ENCODE measurements around the gene AQP2. TPM values are rescaled to one million over a fixed set of nuclear protein-coding genes. Genes with fewer than 3 reads are reported as not detected.

AQP2 gene
- total RNA-seq, 1 donor from 2014 or later: not detected

DNA sequence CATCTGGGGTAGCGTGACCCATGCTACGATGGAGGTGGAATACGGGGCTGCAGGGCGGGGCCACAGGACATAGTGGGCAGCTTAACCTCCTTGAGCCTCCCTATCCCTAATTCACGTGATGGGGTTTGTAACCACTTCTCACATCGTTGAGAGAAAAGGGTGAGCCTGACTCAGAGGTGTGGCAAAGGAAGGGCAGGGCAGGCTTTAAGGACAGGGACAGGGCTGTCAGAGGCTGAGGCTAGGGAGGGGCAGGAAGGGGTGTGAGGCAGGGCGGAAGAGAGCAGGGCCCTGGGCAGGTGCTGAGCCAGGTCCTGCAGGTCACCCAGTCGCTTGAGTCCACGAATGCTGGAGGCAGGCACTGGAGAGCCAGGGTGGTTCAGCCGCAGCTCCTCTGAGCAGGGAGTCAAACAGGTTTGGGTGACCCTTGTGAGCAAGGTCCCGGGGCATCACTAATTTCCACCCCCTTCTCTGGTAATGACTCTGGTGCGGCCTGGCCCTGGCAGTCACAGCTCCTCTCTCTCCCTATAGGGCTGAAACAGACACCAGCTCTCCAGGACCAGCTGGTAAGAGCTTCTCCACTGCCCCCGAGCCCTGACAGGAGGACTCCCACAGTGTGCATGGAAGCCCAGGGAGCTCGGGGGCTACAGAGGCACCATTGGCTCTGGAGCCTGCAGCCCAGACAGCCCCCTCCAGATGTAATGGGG is 7.5 kb upstream of the AQP2 start:
- Histone ChIP-seq H3K36me3 (no peaks in the 10 kb centered on the region), H3K4me1 (peaks cover 12% of the 10 kb centered on the region), H3K9me3 (replicated peaks) (no peaks in the 10 kb centered on the region), H3K27ac (replicated peaks) (no peak overlapping the region), H3K27me3 (ENCODE audit: low read depth) (no peaks in the 10 kb centered on the region), H3K4me3 (no peak overlapping the region)
- TF ChIP-seq, protein P1, sequence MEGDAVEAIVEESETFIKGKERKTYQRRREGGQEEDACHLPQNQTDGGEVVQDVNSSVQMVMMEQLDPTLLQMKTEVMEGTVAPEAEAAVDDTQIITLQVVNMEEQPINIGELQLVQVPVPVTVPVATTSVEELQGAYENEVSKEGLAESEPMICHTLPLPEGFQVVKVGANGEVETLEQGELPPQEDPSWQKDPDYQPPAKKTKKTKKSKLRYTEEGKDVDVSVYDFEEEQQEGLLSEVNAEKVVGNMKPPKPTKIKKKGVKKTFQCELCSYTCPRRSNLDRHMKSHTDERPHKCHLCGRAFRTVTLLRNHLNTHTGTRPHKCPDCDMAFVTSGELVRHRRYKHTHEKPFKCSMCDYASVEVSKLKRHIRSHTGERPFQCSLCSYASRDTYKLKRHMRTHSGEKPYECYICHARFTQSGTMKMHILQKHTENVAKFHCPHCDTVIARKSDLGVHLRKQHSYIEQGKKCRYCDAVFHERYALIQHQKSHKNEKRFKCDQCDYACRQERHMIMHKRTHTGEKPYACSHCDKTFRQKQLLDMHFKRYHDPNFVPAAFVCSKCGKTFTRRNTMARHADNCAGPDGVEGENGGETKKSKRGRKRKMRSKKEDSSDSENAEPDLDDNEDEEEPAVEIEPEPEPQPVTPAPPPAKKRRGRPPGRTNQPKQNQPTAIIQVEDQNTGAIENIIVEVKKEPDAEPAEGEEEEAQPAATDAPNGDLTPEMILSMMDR (IDR thresholded peaks at IDR 0.05; ENCODE audit: borderline replicate concordance): no peak
- intact Hi-C loops (cut with micrococcal nuclease): loop anchor here (10.0 kb wide), 1 partner anchor 78 kb away; no protein-coding TSS in a partner anchor
- no peak for DNase-seq

DNA sequence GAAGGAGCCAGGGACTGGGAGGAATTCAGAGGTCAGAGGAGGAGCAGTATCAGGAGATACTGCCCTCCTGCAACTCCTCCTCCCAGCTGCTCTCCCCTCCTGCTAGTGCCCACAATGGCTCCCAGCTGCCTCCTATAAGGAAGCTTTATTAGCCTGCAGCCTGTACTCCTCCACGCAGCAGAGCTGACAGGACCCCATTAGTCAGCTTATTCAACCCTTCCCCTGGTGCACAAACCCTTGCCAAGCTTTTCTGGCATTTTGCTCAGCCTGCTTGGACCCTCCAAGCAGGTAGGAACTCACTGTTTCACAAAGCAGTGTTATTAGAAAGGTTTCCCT is 6.9 kb upstream of the AQP2 start:
- Histone ChIP-seq H3K27me3 (ENCODE audit: low read depth) (no peaks in the 10 kb centered on the region), H3K27ac (replicated peaks) (no peak overlapping the region), H3K36me3 (no peaks in the 10 kb centered on the region), H3K4me1 (peaks cover 12% of the 10 kb centered on the region), H3K4me3 (no peak overlapping the region), H3K9me3 (replicated peaks) (no peaks in the 10 kb centered on the region)
- intact Hi-C loops (cut with micrococcal nuclease): loop anchor here (10.0 kb wide), 1 partner anchor 79 kb away; no protein-coding TSS in a partner anchor
- DNase-seq: no peak
- TF ChIP-seq, protein P1 (IDR thresholded peaks at IDR 0.05; ENCODE audit: borderline replicate concordance): no peak

DNA sequence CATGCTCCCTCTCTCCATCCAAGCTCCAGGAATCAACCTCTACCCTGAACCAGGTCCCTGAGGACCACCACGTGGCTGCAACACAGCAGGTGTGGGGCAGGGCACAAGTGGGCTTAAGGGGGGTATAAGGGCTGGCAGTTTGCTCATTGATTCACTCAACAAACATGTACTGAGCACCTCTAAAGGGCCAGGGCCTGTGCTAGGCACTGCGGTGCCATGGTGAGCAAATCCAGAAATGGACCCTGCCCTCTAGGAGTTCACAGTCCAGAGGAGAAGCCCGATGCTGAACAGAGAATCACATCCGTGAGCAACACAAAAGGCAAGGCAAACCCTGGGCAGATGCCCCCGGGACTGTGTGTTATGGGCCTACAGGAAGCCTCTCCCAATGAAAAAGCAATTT is 6.5 kb upstream of the AQP2 start:
- intact Hi-C loops (cut with micrococcal nuclease): loop anchor here (10.0 kb wide), 1 partner anchor 79 kb away; no protein-coding TSS in a partner anchor
- TF ChIP-seq, protein P1 (IDR thresholded peaks at IDR 0.05; ENCODE audit: borderline replicate concordance): no peak
- H3K36me3 ChIP-seq: no peaks in the 10 kb centered on the region
- peaks cover 12% of the 10 kb centered on the region for H3K4me1 ChIP-seq
- H3K9me3 ChIP-seq (replicated peaks): no peaks in the 10 kb centered on the region
- no peak overlapping the region for H3K27ac ChIP-seq (replicated peaks)
- H3K27me3 ChIP-seq (ENCODE audit: low read depth): no peaks in the 10 kb centered on the region
- no peak for DNase-seq
- no peak overlapping the region for H3K4me3 ChIP-seq

DNA sequence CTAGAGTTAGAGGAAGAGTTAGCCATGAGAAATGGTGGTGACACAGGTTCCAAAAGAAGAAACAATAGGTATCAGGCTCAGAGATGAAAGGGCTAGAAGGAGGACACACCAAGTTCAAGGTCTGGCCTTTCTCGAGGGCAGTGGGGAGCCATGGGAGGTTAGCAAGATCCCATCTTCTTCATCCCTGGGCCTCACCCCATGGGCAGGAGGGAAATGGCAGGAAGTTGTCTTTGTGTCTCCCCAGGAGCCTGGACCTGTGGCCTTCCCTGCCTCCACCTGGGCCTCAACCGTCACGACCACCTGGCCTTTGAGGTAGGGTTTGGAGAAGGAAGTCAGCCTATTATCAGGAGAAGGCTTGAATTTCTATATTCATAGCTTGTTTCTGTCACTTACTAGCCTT is 5.8 kb upstream of the AQP2 start:
- intact Hi-C loops (cut with micrococcal nuclease): loop anchor here (10.0 kb wide), 1 partner anchor 80 kb away; no protein-coding TSS in a partner anchor
- Histone ChIP-seq H3K27me3 (ENCODE audit: low read depth) (peaks cover 6% of the 10 kb centered on the region), H3K4me1 (peaks cover 12% of the 10 kb centered on the region), H3K27ac (replicated peaks) (peak overlapping the region; percentile 49), H3K9me3 (replicated peaks) (no peaks in the 10 kb centered on the region), H3K36me3 (no peaks in the 10 kb centered on the region), H3K4me3 (no peak overlapping the region)
- TF ChIP-seq, protein P1 (IDR thresholded peaks at IDR 0.05; ENCODE audit: borderline replicate concordance): no peak
- no peak for DNase-seq

DNA sequence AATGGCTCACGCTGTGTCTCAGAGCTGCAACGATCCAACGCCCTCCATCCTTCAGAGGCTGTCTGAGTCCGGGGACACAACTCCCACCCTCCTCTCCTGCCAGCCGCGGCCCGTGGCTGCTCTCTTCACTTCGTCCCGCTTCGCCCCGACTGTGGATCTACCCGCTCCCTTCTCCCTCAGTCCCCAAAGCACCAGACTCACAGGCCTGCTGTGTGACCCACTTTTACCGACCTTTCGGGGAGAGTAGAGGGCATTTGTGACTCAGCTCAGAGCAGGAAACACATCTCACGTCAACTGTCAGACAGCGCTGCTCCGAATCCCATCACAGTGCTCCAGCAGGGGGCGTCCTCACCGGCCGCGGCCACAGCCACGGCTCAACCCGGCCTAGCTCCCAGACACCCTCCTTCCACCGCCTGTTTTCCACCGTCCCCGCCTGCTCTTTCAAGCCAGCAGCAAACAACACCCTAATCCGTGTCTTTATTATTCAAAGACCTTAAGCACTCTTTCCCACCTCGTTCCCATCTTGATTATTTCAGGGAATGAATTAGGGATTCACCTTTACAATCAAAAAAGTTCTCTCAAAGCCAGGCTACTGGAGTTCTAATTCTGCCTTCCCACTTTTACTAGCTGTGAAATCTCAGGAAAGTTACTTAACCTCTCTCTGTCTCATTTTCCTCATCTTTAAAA is 5.0 kb upstream of the AQP2 start:
- TF ChIP-seq, protein P1 (IDR thresholded peaks at IDR 0.05; ENCODE audit: borderline replicate concordance): peak; percentile 92
- no peaks in the 10 kb centered on the region for H3K36me3 ChIP-seq
- H3K27ac ChIP-seq (replicated peaks): peak overlapping the region; percentile 49
- H3K4me1 ChIP-seq: peaks cover 12% of the 10 kb centered on the region
- intact Hi-C loops (cut with micrococcal nuclease): loop anchor here (10.0 kb wide), 1 partner anchor 81 kb away; no protein-coding TSS in a partner anchor
- peaks cover 7% of the 10 kb centered on the region for H3K27me3 ChIP-seq (ENCODE audit: low read depth)
- peak overlapping the region; percentile 52 for H3K4me3 ChIP-seq
- H3K9me3 ChIP-seq (replicated peaks): no peaks in the 10 kb centered on the region
- DNase-seq: peak; percentile 85
